Measurements from ENCODE around the gene VWA3B.
"Not testable (repeated sequence)": the region's sequence is repeated elsewhere in the genome, so short reads cannot be mapped to it uniquely, and the experiment has no call there.

Gene VWA3B

DNA sequence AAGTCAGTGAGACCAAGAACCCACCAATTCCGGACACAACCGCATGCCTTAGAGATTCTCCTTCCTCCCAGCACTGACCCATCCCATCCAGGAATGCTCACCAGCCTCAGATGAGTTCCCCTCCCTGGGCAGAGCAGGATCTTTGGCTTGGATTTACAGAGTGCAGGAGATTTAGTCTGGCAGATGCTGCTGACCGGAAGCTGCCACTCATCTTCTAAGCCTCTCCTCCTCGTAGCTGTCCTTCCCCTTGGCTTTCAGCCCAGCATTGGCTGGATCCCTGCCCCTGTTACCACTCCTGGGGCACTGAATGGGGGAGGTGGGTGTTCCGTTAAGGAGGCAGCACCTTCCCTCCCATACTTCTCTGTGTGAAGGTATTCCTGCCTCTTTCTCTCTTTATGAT lies 53.2 kb downstream of the VWA3B start:
- DNase-seq = no peak

DNA sequence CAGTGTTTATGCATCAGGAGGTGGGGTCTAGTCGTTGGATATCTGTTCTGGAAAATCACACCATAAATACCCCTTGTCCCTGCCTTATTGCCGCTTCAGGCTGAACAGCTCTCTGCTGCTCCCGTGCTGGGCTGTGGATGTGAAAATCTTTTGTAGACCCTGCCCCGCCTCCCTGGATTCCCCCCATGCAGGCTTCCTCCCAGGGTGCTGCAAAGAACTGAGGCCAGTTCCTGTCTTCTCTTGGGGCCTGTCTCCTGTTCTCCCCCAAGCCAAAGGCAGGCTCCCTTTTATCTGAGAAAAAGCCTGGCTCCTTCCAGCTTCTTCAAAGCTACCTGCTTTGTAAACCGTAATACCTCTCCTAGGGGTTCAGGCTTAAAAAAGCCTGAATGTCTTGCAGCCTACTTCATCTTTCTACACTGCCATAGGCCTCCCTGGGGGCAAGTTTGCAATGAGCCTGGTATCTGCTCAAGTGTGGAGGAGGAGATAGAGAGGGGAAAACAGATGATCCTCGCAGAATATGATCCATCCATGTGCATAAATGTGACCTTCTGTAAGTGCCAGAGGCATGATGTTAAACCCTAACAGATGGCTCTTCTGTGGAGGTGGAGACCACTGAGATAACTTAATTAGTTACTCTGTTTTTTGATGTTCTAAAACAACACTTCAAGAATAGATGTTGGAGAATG lies 55.3 kb downstream of the VWA3B start:
- DNase-seq = no peak

GRCh38 chr2:98145070-98145469 lies 58.1 kb downstream of the VWA3B start:
- DNase-seq = no peak

GRCh38 chr2:98147900-98148299 lies 60.9 kb downstream of the VWA3B start:
- DNase-seq = not testable (repeated sequence)

DNA sequence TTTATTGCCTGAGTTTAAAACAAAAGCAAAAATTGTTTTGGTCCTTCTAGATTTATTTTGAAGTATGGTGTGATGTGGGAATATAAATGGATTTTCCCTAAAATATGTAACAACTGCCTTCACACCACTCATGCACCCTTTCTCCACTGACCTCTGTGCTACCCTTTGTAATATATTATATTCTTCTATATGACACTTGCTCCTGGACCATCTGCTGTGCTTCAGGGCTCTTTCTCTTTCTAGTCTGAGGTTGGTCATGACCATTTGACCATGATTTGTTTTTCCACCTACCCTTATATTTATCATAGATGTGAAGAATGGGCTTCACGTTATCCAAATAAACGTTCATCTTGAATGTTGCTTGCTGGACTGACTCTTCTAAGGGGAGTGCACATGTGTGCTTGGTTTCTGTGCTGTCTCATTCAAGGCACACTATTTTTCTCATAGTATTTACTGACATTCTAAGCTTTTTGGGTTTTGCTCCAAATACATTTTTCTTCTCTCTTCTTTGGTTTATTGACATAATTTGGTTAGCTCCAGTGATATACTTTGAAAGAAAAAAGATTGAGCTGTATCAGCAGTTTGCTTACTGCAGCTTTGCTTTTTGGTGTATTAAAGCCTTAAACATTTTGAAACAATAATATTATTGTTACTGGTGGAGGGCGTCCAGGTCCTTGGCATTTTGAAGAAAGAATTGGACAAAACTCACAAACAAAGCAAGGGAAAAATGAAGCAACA lies 61.8 kb downstream of the VWA3B start:
- DNase-seq = no peak

GRCh38 chr2:98149333-98149697 lies 62.3 kb downstream of the VWA3B start:
- DNase-seq = no peak

GRCh38 chr2:98153481-98153880 lies 66.5 kb downstream of the VWA3B start:
- no peak for DNase-seq

DNA sequence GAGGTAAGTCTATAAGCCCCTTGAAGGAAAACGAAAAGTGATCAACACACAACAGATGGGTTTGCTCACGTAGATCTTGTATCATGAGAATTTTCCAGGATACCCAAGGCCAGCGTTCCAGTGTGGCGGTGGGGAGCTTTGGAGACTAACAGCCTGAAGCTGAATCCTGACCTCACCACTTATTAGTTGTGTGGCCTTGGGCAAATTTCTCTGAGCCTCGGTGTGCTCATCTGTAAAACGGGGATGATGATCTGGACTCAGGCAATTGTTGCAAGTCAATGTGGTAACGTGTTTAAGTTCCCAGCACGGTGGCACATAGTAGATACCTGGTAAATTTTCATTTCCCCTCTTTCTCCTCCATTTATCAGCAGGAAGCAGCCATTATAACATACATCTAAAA lies 68.3 kb downstream of the VWA3B start:
- no peak for DNase-seq

DNA sequence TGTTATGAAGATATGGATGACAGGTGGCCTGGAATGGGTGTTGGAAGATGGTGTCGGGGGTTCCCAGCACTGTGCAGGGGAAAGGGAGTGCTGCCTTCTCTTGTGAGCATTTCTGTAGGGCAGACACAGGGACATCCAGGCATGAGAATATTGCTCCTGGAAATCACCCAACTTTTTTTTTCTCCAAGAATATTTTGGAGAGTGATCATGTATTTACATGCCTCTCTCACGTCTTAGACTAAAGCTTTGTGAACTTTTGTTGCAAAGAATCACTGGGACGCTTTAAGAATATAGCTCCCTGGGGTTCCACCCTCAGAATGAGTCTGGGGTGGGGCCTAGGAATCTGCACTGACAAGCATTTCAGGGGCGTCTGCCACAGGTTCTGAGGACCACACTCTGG lies 68.7 kb downstream of the VWA3B start:
- no peak for DNase-seq

DNA sequence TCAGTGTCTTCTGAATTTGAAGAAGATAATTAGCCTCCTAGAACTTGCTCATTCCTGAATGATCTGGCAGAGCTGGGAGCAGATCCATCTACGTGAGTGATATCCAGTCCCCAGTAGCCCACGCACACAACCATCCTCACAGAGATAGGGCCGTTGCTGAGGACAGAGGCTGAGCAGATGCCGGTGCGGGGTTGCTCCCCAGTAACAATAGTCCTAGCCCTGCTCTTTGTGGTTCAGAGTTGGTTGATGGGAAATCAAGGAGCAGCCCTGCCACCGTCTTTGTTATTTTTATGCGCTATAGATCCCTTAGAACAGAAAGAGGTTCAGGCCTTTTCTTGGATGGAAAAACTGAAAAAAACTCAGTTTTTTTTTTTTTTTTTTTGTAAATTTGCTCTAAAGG lies 69.3 kb downstream of the VWA3B start:
- no peak for DNase-seq

- DNase-seq = no peak
These were observed 70.6 kb downstream of the VWA3B start for GRCh38 chr2:98157557-98157956.

DNA sequence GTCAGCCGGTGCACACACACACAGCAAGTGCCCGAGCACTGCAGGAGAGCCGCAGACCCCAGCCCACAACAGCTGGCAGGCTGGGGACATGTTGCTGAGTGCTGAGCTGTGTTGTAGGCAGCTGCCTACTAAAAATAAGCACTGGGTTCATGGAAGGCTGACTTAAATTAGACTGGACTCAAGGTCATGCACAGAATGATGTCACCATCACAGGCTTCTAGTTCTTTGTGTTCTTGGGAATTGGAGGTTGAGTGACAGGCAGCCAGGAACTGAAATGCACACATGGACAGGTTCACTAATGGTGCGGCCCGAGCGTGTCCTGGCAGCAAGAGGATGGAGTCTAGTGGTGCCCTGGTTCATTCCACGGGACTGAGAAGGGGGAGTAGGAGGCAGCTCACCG lies 71.3 kb downstream of the VWA3B start:
- DNase-seq = no peak

DNA sequence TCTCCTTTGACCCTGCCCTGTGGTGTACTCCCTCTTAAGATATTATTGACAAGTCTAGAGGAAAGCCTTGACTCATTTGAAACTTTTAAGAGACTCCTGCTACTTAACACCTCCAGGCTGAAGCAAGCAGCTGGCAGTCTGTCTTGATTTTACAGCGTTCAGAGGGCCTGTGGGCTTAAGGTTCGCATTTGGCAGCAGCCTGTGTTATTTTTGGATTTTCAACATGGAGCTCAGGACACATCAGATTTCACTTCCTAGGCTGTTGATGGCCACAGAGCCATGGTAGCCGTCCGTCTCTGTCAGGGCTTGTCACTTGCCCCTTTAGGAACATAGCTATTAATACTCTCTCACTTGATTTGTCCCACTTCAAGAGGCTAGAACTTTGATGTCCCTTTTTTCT lies 73.6 kb downstream of the VWA3B start:
- DNase-seq = no peak

DNA sequence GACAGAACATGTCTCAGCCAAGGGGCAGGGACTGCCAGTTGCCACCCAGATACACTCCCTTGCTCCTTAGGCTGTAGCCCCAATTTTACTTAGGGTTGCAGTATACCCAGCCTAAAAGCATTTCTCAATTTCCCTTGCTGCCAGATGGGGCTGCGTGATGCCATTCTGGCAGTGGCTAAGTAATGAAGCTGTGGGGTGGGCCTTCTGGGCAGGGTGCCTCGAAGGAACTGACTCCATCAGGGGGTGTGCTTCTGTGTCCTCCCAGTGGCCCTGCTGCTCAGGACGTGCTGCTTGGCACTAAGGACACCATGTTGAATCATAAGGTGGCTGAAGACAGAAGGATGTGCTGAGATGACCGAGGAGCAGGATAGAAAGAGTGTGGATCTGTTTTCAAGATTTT lies 74.2 kb downstream of the VWA3B start:
- no peak for DNase-seq

GRCh38 chr2:98164256-98164655 lies 77.3 kb downstream of the VWA3B start:
- no peak for DNase-seq

GRCh38 chr2:98165516-98166071 lies 78.6 kb downstream of the VWA3B start:
- DNase-seq = no peak

GRCh38 chr2:98167916-98168315 lies 80.9 kb downstream of the VWA3B start:
- DNase-seq = no peak

- no peak for DNase-seq
These were observed 83.1 kb downstream of the VWA3B start for GRCh38 chr2:98170076-98170475.

- no peak for DNase-seq
These were observed 85.3 kb downstream of the VWA3B start for GRCh38 chr2:98172150-98172765.

GRCh38 chr2:98172951-98173350 lies 86.0 kb downstream of the VWA3B start:
- no peak for DNase-seq

DNA sequence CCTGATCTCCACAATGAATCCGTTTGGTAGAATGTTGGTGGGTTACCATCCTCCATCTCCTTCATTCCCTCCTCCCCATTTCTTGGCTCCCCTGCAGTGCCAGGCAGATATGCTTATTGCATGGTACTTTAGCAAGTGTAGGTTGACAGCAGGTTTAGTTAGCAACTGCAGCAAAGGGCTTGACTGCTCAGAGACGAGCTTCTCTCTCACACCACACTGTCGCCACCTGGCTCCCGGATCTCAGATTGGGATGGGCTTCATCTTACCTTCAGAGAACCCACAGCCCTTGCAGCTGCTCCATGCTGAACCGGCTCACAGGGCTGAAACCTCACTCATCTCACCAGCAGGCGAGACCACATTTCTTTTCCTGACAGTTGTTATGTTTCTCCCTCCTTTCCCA lies 88.8 kb downstream of the VWA3B start:
- no peak for DNase-seq

DNA sequence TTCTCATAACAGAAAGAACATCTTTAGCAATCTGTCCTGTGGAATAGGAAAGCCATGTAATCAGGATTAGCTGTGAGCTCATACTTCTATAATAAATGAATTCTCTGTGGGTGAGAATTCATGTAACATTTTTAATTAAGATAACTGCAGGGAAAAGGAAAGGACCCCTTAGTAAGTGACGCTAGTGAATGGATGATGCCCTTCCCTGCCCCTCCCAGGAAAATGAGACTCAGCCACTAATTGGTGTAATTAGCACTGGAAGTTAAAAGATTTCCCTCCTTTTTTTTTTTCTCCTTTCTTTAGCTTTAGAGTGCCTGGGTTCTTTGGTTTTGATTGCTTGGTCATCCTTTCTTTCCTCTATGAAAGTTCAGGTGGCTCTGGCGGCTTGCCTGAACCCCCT lies 90.3 kb downstream of the VWA3B start:
- DNase-seq = no peak

GRCh38 chr2:98177986-98178385 lies 91.0 kb downstream of the VWA3B start:
- no peak for DNase-seq

DNA sequence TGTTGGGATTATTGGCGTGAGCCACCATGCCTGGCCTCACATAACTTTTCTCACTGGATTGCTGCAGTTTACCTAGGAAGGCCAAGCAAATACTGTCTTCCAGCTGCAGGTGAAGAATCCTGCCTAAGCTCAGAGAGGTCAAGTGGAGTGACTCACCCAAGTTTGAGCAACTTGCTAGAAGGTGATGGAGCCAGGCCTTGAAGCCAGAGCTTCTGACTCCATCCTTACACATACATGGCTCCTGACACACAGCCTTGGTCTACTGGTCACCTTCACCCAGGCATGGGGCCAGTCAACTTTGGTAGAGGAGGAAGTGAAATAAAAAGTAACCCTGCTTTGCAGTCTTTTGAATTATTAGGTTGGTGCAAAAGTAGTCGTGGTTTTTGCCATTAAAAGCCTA lies 93.5 kb downstream of the VWA3B start:
- no peak for DNase-seq

Measured in stimulated activated CD4-positive, alpha-beta T cell treated with anti-CD3 and anti-CD28 coated beads, Interleukin-4, amount 100 ng/mL, for 4 hours (primary cell).